NK-92 (cell line): ENCODE data around the gene SLC25A24.
"Not testable (repeated sequence)": the region's sequence is repeated elsewhere in the genome, so short reads cannot be mapped to it uniquely, and the experiment has no call there.

Experiments used
- DNase-seq: peaks from one replicate; lab custom pipeline; 2025; ENCODE audit not compliant: unreplicated experiment; lab: John Stamatoyannopoulos, UW

SLC25A24 gene

DNA sequence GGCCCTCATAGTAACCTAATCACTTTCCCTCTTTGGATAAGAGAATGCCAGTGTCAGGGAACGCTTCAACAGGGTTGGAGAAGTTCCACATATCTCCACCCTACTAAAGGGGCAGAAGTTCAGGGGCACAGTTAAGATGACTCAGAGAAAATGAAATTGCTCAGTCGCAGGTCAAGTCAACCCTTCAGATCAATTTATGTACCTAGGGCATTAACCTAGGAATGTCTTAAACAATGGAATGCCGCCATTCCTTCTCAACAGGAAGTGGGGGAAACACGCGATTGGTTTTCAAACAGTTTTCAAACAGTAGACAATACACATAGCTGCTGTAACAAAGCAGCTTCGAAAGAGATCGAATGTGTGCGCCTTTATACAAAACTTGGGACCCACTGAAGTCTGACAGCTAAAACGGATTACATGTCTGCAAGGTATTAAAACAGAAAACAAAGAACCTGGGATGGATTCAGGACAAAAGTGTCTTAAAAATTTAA lies 897 bp downstream of the SLC25A24 start:
- DNase-seq, result no peak

DNA sequence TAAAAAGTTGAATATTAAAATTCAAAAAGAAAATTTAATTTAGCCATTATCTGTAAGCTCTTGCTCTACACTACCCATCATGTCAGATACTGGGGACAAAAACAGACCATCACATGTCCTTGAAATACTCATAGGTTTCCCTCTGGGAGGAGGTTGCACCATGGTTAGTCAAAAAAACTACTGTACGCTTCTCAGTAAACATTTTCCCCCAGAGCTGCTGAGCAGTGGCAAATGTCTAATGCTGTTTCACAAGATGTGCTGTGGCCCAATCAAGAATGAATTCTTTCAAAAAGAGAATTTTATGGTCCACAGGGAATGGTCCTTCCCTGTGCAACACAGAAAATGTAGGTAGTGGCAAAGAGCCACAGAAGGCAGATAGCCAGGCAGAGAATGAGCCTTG lies 6.1 kb downstream of the SLC25A24 start:
- DNase-seq, result no peak

DNA sequence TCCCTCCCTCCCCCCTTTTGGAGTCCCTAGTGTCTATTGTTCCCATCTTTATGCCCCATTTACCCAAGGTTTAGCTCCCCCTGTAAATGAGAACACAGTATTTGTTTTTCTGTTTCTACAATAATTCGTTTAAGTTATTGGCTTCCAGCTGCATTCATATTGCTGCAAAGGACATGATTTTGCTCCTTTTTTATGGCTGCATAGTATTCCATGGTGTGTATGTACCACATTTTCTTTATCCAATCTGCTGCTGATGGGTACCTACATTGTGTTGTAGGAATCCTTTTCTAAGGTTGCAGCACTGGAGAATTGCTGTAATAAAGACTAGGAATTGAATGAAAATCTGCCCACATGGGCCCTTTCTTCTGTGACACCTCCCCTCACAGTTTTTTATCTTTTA lies 6.8 kb downstream of the SLC25A24 start:
- no peak for DNase-seq

DNA sequence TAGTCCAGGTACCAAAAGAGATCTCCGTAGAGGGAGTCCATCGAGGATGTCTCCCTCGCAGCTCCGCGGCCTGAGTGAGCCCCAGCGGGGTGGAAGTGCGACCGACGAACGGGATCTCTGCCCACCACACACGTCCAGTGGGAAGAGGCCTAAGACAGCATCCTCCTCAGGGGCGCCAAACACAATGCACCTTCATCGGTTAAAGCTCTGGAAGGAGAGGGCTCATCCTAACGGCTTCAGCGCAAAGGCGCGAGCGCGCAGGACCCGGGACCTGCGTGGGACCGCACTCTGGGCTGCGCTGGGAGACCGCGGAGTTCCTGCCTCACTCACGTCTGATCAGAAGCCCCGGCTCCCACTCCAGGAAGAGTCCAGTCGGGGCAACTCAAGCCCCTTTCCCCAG lies 7.6 kb downstream of the SLC25A24 start:
- no peak for DNase-seq

DNA sequence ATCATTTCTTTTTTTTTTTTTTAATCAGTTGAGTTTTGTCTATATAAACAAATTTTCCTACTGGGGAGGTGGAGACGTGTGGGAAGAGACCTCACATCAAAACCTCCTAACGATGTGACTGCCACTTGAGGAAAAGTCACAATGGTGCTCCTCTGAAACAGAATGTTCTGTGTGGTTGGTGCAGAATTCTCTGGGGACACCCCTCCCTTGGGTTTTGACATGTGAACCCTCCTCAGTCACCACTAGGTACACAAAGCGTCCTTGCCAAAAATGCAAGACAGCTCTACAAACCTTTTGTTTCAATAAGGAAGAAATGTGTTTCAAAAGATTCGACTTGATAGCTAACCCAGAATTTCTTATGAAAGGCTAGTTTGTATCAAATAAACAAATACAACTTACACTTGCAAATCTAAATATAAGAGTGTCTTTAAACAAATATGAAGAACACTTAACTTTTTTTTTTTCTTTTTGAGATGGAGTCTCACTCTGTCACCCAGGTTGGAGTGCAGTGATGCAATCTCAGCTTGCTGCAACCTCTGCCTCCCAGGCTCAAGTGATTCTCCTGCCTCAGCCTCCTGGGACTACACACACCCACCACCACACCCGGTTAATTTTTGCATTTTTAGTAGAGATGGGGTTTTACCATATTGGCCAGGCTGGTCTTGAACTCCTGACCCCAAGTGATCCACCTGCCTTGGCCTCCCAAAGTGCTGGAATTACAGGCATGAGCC lies 9.3 kb downstream of the SLC25A24 start:
- DNase-seq, result no peak

DNA sequence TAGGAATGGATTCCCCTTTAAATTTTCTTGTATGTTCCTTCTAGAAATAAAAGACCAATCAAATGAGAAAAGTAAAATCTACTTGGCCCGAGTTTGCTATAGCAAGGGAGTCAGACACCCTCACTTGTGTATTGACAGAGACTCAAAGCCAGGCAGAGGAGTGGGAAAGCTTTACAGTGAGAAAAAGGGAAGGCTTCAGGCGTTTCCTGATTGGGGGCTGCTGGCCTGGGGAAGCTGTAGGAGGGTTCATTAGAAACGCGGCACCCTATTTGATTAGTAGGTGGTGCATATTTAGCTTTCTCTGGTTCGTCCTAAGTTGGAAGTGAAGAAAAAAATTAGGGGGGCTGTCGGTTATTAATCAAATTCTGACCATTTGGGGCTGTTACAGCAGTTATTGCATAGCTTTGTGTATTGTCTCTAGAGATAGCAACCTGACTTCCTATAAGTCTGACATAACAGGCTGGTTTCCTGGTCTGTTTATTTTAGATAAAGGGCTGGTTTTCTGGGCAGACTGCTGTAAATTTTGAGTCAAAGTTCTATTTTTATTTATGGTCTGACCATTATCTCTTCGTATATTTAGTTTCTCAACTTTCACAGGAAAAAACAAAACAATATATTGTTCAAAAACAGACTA lies 10.0 kb downstream of the SLC25A24 start:
- no peak for DNase-seq

DNA sequence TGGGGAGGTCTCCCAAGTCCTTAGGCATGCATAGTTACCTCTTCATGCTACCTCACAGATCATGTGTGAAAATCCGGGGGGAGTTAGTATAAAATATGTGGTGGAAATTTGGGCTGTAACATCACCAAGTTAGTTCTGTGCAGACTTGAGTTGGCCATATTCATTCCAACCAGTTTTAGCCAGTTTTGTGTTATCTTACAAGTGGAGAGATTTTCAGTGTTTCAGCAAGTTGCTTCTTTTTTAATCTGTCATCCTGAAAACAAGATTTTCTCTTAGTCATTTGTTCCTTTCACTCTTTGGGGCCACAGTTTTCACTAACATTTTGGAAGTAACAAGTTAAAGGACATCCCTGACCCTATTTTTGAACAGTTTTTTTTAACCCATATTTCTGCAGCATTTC lies 11.3 kb downstream of the SLC25A24 start:
- no peak for DNase-seq

DNA sequence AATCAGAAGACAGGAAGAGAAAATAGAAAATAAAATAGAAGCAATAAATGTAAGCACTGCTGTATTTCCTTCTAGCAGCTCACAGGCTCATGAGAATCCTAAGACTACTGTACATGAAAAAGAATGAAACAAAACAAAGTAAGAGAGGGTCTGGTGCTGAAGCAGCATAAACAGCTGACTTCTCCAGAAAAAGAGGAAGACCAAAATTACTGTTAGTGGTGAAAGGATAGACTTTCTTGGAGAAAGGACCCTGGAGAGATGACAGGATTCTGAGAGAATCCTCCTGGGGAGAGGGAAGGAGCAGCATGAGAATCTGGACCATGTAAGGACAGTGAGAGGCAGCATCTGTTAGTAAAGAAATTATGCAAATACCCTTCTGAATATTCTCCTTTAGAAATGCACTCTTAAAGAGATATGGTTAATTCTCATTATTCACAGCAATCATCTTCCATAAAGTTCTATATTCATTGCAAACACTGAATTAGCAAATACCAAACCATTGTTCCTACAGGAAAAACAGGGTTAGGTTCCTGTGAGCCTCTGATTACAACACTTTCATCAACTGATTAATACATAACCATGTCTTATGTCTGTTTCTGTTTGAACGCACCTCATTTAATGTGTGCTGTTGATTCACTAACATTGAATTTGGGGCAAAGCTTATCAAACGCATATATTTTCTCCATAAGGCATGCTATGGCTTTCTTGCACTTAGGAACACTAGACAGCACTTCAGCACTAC lies 17.0 kb downstream of the SLC25A24 start:
- no peak for DNase-seq

DNA sequence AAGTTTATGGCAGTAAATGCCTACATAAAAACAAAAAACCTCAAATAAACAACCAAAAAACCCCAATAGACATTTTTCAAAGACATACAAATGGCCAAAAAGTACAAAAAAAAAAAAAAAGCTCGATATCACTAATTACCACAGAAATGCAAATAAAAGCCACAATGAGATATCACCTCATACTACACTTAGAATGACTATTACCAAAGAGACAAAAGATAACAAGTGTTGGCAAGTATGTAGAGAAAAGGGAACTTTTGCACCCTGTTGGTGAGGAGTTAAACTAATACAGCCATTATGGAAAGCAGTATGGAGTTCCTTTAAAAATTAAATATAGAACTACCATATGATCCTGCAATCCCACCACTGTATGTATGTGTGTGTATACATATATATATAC lies 21.1 kb downstream of the SLC25A24 start:
- no peak for DNase-seq

DNA sequence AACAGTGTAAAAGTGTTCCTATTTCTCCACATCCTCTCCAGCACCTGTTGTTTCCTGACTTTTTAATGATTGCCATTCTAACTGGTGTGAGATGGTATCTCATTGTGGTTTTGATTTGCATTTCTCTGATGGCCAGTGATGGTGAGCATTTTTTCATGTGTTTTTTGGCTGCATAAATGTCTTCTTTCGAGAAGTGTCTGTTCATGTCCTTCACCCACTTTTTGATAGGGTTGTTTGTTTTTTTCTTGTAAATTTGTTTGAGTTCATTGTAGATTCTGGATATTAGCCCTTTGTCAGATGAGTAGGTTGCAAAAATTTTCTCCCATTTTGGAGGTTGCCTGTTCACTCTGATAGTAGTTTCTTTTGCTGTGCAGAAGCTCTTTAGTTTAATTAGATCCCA lies 37.7 kb downstream of the SLC25A24 start:
- DNase-seq, result not testable (repeated sequence)

DNA sequence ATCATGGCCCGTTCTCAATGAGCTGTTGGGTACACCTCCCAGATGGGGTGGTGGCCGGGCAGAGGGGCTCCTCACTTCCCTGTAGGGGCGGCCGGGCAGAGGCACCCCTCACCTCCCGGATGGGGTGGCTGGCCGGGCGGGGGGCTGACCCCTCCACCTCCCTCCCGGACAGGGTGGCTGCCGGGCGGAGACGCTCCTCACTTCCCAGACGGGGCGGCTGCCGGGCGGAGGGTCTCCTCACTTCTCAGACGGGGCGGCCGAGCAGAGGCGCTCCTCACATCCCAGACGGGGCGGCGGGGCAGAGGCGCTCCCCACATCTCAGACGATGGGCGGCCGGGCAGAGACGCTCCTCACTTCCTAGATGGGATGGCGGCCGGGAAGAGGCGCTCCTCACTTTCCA lies 40.2 kb downstream of the SLC25A24 start:
- DNase-seq, result not testable (repeated sequence)

DNA sequence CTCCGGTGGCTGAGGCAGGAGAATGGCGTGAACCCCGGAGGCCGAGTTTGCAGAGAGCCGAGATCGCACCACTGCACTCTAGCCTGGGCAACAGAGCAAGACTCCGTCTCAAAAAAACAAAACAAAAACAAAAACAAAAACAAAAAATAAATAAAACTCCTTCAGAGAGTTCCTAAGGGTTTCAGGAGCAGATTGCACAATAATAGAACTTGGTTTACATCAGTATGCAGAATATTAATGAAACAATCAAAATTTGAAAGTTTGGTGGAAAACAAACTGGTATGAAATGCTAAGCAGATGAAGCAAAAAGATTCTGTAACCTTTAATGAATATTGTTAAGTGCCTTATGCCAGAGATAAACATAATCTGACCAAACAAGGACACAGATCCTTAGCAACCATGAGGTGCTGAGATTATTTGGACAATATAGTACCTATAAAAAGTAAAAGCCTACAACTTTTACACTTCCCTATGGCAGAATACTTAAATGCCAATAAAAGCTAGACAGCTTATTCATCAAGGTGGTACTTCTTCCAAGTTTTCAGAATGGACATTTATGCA lies 41.2 kb downstream of the SLC25A24 start:
- DNase-seq, result no peak

DNA sequence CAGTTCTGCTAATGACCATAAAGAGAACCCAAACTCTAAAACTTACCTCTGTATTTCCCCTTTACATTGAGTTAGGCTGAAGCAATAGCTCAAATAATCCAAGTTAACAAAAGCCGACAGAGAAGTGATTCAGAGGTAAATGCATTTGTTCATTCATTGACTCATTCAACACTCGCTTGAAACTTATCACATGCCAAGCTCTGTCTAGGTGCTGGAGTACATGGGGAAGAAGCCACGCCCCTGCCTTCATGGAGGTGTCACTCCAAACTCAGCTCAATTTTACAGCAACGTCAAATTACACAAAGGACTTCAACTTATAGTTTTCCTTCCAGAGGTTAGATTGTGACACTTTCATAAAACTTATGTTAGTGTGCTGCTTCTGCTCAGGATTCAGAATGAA lies 45.8 kb downstream of the SLC25A24 start:
- DNase-seq, result no peak

DNA sequence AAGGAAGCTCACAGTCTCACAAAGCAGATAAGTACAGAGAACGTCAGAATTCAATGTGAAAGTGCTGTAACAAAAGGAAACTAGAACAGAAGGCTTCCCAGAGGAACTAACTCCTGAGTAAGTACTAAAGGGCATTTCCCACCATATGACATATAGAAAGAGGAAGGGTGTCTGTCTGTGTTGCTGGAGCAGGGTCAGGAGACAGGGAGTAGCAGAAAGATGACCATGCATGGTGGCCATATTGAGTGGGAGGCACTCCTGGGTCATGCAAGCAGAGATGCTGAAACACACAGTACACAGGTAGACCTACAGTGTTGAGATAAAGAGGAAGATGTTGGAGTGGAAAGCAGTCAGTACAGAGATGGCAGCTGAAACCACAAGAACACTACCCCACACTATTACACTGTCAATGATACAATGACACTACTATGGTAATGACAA lies 47.3 kb downstream of the SLC25A24 start:
- DNase-seq, result no peak

DNA sequence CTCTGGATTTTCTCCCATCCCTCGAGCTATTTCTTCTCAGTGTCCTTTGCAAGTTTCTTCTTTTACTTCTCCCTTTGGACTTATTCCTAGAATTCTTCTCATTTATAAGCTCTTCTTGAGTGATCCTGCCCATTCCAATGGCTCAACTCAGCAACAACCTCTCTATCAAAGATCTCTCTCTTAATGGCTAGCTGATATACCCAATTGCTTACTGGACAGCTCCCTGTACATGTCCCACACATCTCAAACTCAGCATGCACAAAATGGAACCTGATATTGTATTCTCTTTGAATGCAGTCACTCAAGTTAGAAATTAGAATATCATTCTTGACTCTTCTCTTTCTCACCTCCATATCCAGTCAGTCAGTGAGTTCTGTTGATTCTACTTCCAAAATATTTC lies 48.6 kb downstream of the SLC25A24 start:
- DNase-seq, result no peak

DNA sequence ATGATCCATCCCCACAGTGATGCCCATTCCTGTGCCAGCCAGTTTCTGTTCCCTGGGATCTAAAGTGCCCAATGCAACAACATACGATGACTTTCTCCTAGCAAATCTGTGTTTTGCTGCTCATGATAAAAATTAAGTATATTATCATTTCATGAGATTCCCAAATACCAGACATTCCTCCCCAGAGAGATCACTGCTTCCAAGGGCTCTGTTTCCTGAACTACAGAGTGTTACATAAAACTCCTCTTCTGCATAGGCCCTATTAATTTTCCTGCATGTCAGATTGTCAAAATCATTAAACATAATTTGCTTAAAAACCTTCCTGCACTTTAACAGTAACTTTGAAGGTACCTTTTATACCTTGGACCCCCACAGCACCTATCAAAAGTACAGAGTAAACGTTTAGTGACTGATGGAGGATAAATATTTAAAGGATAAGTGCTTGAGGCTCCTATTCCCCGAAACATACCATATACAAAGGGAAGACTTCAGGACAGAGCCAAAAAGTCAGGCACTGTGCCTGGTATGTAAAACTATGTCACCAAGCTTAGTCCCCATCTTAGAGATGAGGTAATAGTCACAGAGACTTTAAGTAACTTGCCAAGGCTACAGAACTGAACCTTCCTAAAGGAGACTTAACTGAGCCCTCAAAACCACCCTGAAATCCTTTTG lies 50.2 kb downstream of the SLC25A24 start:
- DNase-seq, result no peak

DNA sequence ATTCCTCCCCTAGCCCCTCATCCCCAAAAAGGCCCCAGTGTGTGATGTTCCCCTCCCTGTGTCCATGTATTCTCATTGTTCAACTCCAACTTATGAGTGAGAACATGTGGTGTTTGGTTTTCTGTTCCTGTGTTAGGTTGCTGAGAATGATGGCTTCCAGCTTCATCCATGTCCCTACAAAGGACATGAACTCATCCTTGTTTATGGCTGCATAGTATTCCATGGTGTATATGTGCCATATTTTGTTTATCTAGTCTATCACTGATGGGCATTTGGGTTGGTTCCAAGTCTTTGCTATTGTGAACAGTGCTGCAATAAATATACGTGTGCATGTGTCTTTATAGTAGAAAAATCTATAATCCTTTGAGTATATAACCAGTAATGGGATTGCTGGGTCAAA lies 55.6 kb downstream of the SLC25A24 start:
- not testable (repeated sequence) for DNase-seq

DNA sequence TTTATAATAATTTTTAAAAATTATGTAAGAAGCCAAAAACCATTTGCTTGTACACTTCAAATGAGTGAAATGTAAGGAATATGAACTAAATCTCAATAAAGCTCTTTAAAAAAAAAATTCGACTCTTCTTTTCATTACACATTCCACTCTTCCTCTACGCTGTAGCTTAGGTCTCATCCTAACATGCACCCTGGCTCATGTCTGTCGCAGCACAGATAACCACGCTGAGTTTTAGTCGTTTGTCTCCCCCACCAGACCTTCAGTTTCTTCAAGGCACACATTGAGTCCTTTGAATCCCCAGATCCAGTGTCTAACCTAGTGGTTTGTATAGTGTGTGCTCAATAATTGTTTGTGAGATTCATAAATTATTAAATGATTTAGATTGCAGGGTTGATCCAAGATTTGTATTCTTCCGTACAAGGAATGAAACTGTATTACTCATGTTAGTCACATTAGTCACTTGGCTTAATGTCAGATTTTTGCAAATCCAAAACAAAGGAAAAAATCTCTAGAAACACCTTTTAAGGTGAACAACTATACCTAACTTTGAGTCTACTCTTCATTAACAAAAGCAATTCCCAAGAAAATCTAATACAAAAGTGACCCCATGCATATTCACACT lies 57.3 kb downstream of the SLC25A24 start:
- no peak for DNase-seq

DNA sequence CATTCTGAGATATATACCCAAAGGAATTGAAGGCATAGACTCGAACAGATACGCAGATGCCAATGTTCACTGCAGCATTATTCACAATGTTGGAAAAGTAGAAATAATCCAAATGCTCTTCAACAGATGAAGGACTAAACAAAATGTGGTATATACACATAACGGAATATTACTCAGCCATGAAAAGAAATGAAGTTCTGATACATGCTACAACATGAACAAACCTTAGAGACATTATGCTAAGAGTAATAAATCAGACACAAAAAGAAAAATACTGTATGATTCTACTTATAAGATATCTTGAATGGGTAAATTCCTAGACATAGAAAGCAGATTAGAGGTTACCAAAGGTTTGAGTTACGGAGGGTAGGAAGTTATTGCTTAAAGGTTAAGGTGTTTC lies 57.9 kb downstream of the SLC25A24 start:
- no peak for DNase-seq

DNA sequence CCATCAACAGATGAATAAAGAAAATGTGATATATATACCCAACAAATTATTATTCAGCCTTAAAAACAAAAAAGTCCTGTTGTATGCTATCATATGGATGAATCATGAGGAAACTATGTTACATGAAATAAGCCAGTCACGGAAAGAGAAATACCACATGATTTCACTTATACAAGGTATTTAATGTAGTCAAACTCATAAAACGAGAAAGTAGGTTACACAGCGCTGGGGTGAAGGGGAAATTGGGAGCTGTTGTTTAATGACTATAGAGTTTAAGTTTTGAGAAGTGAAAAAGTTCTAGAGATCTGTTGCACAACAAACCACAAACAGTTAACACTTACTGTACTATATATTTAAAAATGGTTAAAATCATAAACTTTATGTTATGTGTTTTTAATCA lies 58.5 kb downstream of the SLC25A24 start:
- DNase-seq, result no peak

DNA sequence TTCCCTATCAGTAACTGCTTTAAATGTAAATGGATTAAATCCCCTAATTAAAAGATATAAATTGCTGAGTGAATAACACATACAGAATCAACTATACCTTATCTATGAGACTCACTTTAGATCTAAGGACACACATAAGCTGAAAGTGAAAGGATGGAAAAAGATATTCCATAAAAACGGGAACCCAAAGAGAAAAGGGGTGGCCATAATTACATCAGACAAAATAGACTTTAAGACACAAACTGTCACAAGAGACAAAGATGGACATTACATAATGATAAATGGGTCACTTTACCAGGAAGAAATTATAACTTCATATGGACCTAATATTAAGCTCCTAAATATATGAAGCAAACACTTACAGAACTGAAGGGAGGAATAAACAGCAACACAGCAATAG lies 59.2 kb downstream of the SLC25A24 start:
- DNase-seq, result no peak
